Spleen (tissue), 7 donors: ENCODE results near the gene GPR84.

Experiments
- POLR2A ChIP-seq, 3 donors: fragments of 450-650 bp; IDR thresholded peaks; one replicate each; pipeline ENCODE4 v1.5.1; 2017; ENCODE audit warnings: antibody characterized with exemption in 3 of 3, mild to moderate bottlenecking in 1 of 3
- POLR2AphosphoS5 ChIP-seq, 3 donors: sonication (generic); formaldehyde crosslinking; IDR thresholded peaks; one replicate each; pipeline ENCODE4 v1.5.1; 2017; ENCODE audit warnings: antibody characterized with exemption in 3 of 3
- TF ChIP-seq, protein P1 (sequence below), 11 experiments: fragments of 200-600 bp in 7 of 11; fragments of 450-650 bp in 4 of 11; sonication (generic) in 4 of 11; IDR thresholded peaks in 8 of 11; conservative IDR thresholded peaks in 3 of 11; 1 replicate in 7 of 11; 2 replicates in 4 of 11; pipeline versions ENCODE4 v1.4.0 to v1.8.0; 2016 to 2021; ENCODE audit warnings: antibody characterized with exemption in 11 of 11, inconsistent platforms in 4 of 11, mild to moderate bottlenecking in 1 of 11
- donor health status: DM: no; HTN: no; CAD: no; lungs with moderate emphysema.
- donor health status: DM: no; HTN: no; CAD: no.
- donor health status: DM: no; HTN: no; CAD: no.

DNA sequence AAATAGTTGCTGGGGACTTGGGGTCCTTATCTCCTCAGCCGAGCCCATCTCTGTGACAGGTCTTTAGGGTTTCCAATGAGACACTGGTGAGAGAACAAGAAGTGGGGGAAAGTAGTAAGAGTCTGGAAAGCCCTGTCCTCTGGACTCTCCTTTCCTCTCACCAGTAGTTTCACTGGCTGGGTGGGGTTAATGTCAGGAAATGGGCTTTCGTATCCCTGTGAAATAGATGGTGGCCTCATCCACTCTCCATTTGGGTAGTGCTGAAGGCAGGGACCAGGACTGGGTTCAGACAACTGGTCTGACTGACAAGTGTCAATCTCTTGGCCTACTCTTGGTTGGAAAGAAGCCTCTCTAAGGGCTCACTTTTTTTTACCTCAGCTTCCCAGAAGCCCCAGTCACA, 12.7 kb upstream of the GPR84 start:
- TF ChIP-seq, protein P1, sequence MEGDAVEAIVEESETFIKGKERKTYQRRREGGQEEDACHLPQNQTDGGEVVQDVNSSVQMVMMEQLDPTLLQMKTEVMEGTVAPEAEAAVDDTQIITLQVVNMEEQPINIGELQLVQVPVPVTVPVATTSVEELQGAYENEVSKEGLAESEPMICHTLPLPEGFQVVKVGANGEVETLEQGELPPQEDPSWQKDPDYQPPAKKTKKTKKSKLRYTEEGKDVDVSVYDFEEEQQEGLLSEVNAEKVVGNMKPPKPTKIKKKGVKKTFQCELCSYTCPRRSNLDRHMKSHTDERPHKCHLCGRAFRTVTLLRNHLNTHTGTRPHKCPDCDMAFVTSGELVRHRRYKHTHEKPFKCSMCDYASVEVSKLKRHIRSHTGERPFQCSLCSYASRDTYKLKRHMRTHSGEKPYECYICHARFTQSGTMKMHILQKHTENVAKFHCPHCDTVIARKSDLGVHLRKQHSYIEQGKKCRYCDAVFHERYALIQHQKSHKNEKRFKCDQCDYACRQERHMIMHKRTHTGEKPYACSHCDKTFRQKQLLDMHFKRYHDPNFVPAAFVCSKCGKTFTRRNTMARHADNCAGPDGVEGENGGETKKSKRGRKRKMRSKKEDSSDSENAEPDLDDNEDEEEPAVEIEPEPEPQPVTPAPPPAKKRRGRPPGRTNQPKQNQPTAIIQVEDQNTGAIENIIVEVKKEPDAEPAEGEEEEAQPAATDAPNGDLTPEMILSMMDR (IDR thresholded peaks at IDR 0.05 in 8 of 11, conservative IDR thresholded peaks at IDR 0.05 in 3 of 11) = no peak
- TF ChIP-seq POLR2AphosphoS5 (IDR thresholded peaks at IDR 0.05) (no peak), POLR2A (IDR thresholded peaks at IDR 0.05) (no peak)
